HEK293 (cell line): ENCODE results near the gene TCEA2.

Experiments used
- CTCF ChIA-PET: fragments of 350-600 bp; formaldehyde crosslinking; extraction: SDS; loops from one replicate; lab custom pipeline; 2021; ENCODE audit warnings: antibody characterized with exemption; lab: Yijun Ruan, JAX
- POLR2A ChIA-PET: fragments of 300-600 bp; formaldehyde crosslinking; extraction: SDS; loops from one replicate; lab custom pipeline; 2020; ENCODE audit warnings: antibody characterized with exemption, inconsistent platforms; lab: Yijun Ruan, JAX
- H3K27ac ChIP-seq: fragments of 200-500 bp; sonication (Bioruptor generic); 2 replicates; pipeline ENCODE4 v1.5.1; 2014; ENCODE audit warnings: low read depth, low read length, control low read depth, inconsistent platforms; ENCODE audit errors: extremely low read depth
- H3K36me3 ChIP-seq, 2 experiments: fragments of 200-500 bp in 1 of 2; sonication (Bioruptor generic) in 1 of 2; 1 replicate in 1 of 2; 2 replicates in 1 of 2; pipeline ENCODE4 v1.5.1; 2014 to 2017; ENCODE audit warnings: inconsistent platforms in 2 of 2, low read length in 2 of 2; ENCODE audit not compliant: control insufficient read depth in 2 of 2, insufficient read depth in 1 of 2
- H3K4me1 ChIP-seq: fragments of 200-500 bp; sonication (Bioruptor generic); 2 replicates; pipeline ENCODE4 v1.5.1; 2014; ENCODE audit warnings: mild to moderate bottlenecking, low read length, inconsistent platforms; ENCODE audit not compliant: control insufficient read depth, insufficient read depth
- H3K4me3 ChIP-seq: 2 replicates; pipeline ENCODE4 v1.5.1; 2011; ENCODE audit warnings: low read depth, mild to moderate bottlenecking, control low read depth, low read length, moderate library complexity
- H3K9me3 ChIP-seq: fragments of 200-500 bp; sonication (Bioruptor generic); 2 replicates; pipeline ENCODE4 v1.5.1; 2014; ENCODE audit warnings: low read depth, low read length, inconsistent platforms; ENCODE audit not compliant: control insufficient read depth, insufficient read depth
- EGR2 ChIP-seq: fragments of 450-650 bp; formaldehyde crosslinking; IDR thresholded peaks from 2 replicates; pipeline ENCODE4 v1.5.1; 2016; ENCODE audit warnings: low read depth, missing biosample characterization, missing genetic modification characterization
- GLIS1 ChIP-seq: fragments of 450-650 bp; formaldehyde crosslinking; IDR thresholded peaks from 2 replicates; pipeline ENCODE4 v1.5.1; 2016; ENCODE audit warnings: missing biosample characterization, missing genetic modification characterization
- GLIS2 ChIP-seq: fragments of 450-650 bp; formaldehyde crosslinking; IDR thresholded peaks from 2 replicates; pipeline ENCODE4 v1.5.1; 2016; ENCODE audit warnings: missing biosample characterization, missing genetic modification characterization
- HOXA7 ChIP-seq: sonication (generic); formaldehyde crosslinking; IDR thresholded peaks from 2 replicates; pipeline ENCODE4 v1.8.1; 2022; ENCODE audit warnings: missing genetic modification reagents, borderline replicate concordance
- KLF7 ChIP-seq: fragments of 450-650 bp; formaldehyde crosslinking; IDR thresholded peaks from 2 replicates; pipeline ENCODE4 v1.5.1; 2016; ENCODE audit warnings: missing biosample characterization, missing genetic modification characterization, borderline replicate concordance
- PATZ1 ChIP-seq: fragments of 450-650 bp; formaldehyde crosslinking; IDR thresholded peaks from 2 replicates; pipeline ENCODE4 v1.5.1; 2016; ENCODE audit warnings: missing biosample characterization, missing genetic modification characterization
- PRDM10 ChIP-seq: fragments of 450-650 bp; formaldehyde crosslinking; IDR thresholded peaks from 2 replicates; pipeline ENCODE4 v1.5.1; 2016; ENCODE audit warnings: missing biosample characterization, missing genetic modification characterization
- ZBTB6 ChIP-seq: fragments of 450-650 bp; formaldehyde crosslinking; IDR thresholded peaks from 2 replicates; pipeline ENCODE4 v1.5.1; 2017; ENCODE audit warnings: missing biosample characterization, missing genetic modification characterization
- ZIC2 ChIP-seq: fragments of 450-650 bp; formaldehyde crosslinking; IDR thresholded peaks from 2 replicates; pipeline ENCODE4 v1.5.1; 2016; ENCODE audit warnings: missing biosample characterization, missing genetic modification characterization
- ZNF202 ChIP-seq: fragments of 450-650 bp; formaldehyde crosslinking; IDR thresholded peaks from 2 replicates; pipeline ENCODE4 v1.5.1; 2016; ENCODE audit warnings: missing biosample characterization, missing genetic modification characterization, borderline replicate concordance
- ZNF292 ChIP-seq: fragments of 450-650 bp; formaldehyde crosslinking; IDR thresholded peaks from 2 replicates; pipeline ENCODE4 v1.5.1; 2016; ENCODE audit warnings: low read depth, missing biosample characterization, missing genetic modification characterization, borderline replicate concordance
- ZNF391 ChIP-seq: fragments of 450-650 bp; formaldehyde crosslinking; IDR thresholded peaks from 2 replicates; pipeline ENCODE4 v1.5.1; 2016; ENCODE audit warnings: low read depth, missing biosample characterization, missing genetic modification characterization, borderline replicate concordance
- ZNF433 ChIP-seq: fragments of 450-650 bp; formaldehyde crosslinking; IDR thresholded peaks from 2 replicates; pipeline ENCODE4 v1.5.1; 2016; ENCODE audit warnings: missing biosample characterization, missing genetic modification characterization, low read depth
- ZNF776 ChIP-seq: fragments of 450-650 bp; formaldehyde crosslinking; IDR thresholded peaks from 2 replicates; pipeline ENCODE4 v1.5.0; 2017; ENCODE audit warnings: missing biosample characterization, missing genetic modification characterization, borderline replicate concordance

TCEA2 gene

GRCh38 chr20:64064145-64064698 is 1.2 kb downstream of the TCEA2 start:
- TF ChIP-seq GLIS1 (tag by site-specific recombination): peak; percentile 88
- TF ChIP-seq PATZ1 (tag by site-specific recombination): 0 out of 2 replicates have a peak, but pooled peaks have one; percentile 14
- TF ChIP-seq ZNF391 (tag by site-specific recombination): no peak
- no peak for TF ChIP-seq ZNF202 (tag by site-specific recombination)
- no peak for TF ChIP-seq HOXA7
- peak; percentile 57 for TF ChIP-seq GLIS2 (tag by site-specific recombination)
- TF ChIP-seq ZBTB6 (tag by site-specific recombination): peak; percentile 57; the same call in 1 of the 2 replicates
- TF ChIP-seq ZIC2 (tag by site-specific recombination): peak; percentile 42
- no peak for TF ChIP-seq ZNF433
- TF ChIP-seq ZNF776 (tag by site-specific recombination): no peak
- no peak for TF ChIP-seq KLF7 (tag by site-specific recombination)
- no peaks in the 10 kb centered on the region for H3K36me3 ChIP-seq
- CTCF ChIA-PET: interaction anchor here (0.9 kb wide), 1 partner anchor 56 kb away, joined by 3 read pairs; no protein-coding TSS in a partner anchor
- peak overlapping the region; percentile 80 for H3K4me3 ChIP-seq
- POLR2A ChIA-PET: no interaction called here
- no peak overlapping the region for H3K27ac ChIP-seq
- H3K9me3 ChIP-seq: no peaks in the 10 kb centered on the region
- no peaks in the 10 kb centered on the region for H3K4me1 ChIP-seq

GRCh38 chr20:64065062-64065973 is 2.3 kb downstream of the TCEA2 start:
- POLR2A ChIA-PET: interaction anchor here (0.8 to 1.0 kb wide), 4 partner anchors 10 to 528 kb away, joined by 3 to 5 read pairs (median 4); no protein-coding TSS in a partner anchor
- Histone ChIP-seq H3K36me3 (no peaks in the 10 kb centered on the region), H3K27ac (no peak overlapping the region), H3K4me3 (no peak overlapping the region), H3K9me3 (no peaks in the 10 kb centered on the region), H3K4me1 (no peaks in the 10 kb centered on the region)
- TF ChIP-seq GLIS1 (tag by site-specific recombination) (peak; percentile 21; the same call in 1 of the 2 replicates), EGR2 (tag by site-specific recombination) (peak; percentile 62), PRDM10 (tag by site-specific recombination) (peak; percentile 55), ZNF292 (tag by site-specific recombination) (no peak)
- CTCF ChIA-PET: interaction anchor here (0.9 to 1.0 kb wide), 2 partner anchors 26 to 55 kb away, joined by 3 read pairs; no protein-coding TSS in a partner anchor
